Uterus (tissue), 2 donors: ENCODE measurements around the gene BST1.

ENCODE experiments used
- POLR2A ChIP-seq, 2 donors: fragments of 450-650 bp; IDR thresholded peaks; one replicate each; pipeline ENCODE4 v1.6.1; 2016; ENCODE audit warnings: antibody characterized with exemption in 2 of 2, mild to moderate bottlenecking in 1 of 2, moderate library complexity in 1 of 2
- TF ChIP-seq, protein P1 (sequence below), 4 experiments: fragments of 200-600 bp in 2 of 4; fragments of 450-650 bp in 2 of 4; sonication (generic) in 2 of 4; IDR thresholded peaks; one replicate each; pipeline ENCODE4 v1.5.1; 2016 to 2019; ENCODE audit warnings: antibody characterized with exemption in 4 of 4, mild to moderate bottlenecking in 2 of 4, moderate library complexity in 1 of 4

DNA sequence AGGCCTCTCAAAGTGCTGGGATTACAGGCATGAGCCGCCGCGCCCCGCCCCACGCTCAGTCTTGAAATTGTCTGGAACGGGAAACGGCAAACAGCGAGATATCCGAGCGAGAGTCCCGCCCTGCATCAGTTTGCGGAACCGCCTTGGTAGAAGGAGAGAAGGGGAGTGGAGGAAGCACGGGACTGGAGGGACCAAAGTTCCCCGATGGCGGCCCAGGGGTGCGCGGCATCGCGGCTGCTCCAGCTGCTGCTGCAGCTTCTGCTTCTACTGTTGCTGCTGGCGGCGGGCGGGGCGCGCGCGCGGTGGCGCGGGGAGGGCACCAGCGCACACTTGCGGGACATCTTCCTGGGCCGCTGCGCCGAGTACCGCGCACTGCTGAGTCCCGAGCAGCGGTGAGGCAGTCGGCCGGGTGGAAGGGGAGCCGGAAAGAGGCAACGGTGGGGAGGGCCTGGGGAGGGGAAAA lies at the start of gene BST1:
- TF ChIP-seq, protein P1, sequence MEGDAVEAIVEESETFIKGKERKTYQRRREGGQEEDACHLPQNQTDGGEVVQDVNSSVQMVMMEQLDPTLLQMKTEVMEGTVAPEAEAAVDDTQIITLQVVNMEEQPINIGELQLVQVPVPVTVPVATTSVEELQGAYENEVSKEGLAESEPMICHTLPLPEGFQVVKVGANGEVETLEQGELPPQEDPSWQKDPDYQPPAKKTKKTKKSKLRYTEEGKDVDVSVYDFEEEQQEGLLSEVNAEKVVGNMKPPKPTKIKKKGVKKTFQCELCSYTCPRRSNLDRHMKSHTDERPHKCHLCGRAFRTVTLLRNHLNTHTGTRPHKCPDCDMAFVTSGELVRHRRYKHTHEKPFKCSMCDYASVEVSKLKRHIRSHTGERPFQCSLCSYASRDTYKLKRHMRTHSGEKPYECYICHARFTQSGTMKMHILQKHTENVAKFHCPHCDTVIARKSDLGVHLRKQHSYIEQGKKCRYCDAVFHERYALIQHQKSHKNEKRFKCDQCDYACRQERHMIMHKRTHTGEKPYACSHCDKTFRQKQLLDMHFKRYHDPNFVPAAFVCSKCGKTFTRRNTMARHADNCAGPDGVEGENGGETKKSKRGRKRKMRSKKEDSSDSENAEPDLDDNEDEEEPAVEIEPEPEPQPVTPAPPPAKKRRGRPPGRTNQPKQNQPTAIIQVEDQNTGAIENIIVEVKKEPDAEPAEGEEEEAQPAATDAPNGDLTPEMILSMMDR (IDR thresholded peaks at IDR 0.05): no peak
- TF ChIP-seq POLR2A (IDR thresholded peaks at IDR 0.05): no peak
